HG02938 (cell line): ENCODE data around the gene TMBIM1.

ENCODE experiments used
- ATAC-seq: cut with Tn5 transposase; IDR thresholded peaks from one replicate; pipeline ENCODE4 v1.9.1; 2021; ENCODE audit warnings: mild to moderate bottlenecking, moderate library complexity; ENCODE audit not compliant: unreplicated experiment

TMBIM1 gene, protein sequence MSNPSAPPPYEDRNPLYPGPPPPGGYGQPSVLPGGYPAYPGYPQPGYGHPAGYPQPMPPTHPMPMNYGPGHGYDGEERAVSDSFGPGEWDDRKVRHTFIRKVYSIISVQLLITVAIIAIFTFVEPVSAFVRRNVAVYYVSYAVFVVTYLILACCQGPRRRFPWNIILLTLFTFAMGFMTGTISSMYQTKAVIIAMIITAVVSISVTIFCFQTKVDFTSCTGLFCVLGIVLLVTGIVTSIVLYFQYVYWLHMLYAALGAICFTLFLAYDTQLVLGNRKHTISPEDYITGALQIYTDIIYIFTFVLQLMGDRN

GRCh38 chr2:218292048-218293014 lies at the start of gene TMBIM1:
Gene TMBIM1, minus strand, starts transcription at chr2:218292503. Its CDS starts 10,362 bp downstream, at chr2:218282141.
- ATAC-seq, result peak; percentile 61

- ATAC-seq, result no peak
Observed at GRCh38 chr2:218341381-218341780, 49.1 kb upstream of the TMBIM1 start.

DNA sequence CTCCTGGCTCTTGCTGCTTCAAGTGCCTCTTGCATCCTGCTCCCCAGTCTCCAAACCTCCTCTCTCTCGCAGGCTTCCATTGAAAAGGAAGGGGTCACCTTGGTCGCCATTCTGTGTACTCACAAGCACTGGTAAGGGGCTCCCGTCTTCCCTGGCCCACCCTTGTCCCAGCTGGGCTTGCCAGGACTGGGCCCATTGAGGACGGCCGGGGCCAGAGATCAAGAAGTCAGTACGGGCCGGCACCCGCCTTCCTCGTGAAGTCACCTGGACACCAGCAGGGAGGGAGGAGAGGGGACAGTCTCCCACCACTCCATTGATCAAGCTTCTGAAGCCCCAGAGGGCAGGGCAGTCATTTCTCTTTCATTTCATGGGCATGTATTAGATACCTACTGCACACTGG lies 48.4 kb upstream of the TMBIM1 start:
- no peak for ATAC-seq

- no peak for ATAC-seq
Observed at GRCh38 chr2:218334531-218334930, 42.2 kb upstream of the TMBIM1 start.

GRCh38 chr2:218332920-218333645 lies 40.8 kb upstream of the TMBIM1 start:
- ATAC-seq, result no peak

DNA sequence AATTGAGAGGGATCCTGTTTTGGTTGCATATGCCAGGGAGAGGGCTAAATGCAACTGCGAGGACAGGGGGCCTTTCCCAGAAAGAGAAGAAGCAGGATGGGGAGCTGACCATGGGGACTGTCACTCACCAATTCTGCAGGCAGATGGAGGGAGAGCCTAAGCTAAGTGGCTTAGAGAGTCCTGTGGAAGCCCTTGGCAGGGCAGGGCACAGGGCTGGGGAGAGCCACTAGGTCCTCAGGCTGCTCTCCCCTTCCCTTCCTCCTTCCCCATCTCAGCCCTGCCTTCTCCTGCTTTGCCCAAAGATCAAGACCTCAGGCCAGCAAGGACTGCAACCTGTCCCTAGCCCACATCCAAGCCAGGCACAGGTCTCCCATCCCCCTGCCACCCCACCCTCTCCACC lies 40.0 kb upstream of the TMBIM1 start:
- ATAC-seq, result no peak

GRCh38 chr2:218331745-218332144 lies 39.4 kb upstream of the TMBIM1 start:
- ATAC-seq, result no peak

DNA sequence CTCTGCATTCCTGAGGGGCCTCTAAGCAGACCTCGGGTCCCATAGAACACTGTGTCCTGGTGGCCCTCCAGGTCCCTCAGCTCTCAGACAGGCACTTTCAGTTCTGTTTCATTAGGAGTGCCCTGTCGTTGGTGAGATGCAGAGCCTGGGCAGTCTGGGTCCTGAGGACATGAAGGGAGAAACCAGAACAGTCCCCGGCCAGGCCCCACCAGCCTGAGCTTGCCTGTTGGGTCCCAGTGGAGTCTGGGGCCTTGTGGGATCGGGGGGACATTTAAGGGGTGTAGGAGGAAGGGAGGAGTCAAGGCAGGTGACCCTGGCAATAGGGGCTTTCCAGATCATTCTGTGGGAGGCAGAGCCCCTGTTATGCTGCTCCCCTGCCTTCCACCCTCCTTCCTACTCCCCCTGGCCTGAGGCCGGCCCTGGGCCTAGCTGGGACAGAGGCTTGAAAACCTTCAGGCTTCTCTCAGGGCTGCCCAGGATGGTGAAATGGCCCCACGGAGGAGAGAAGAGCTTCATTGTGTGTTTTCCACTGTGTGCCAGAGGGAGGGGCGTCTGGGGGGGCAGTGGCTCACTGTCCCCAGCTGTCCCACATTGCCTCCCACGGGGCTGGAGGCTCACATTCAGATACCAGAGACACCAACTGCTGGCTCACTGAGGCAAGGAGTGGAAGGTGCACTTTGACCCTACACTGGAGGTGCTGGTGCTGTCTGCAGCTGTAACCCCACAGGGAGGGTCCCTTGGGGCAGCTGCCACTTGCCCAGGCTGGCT lies 37.7 kb upstream of the TMBIM1 start:
- ATAC-seq, result peak; percentile 31

- peak; percentile 30 for ATAC-seq
Observed at GRCh38 chr2:218329027-218329825, 36.9 kb upstream of the TMBIM1 start.

GRCh38 chr2:218328294-218328693 lies 36.0 kb upstream of the TMBIM1 start:
- ATAC-seq, result no peak

DNA sequence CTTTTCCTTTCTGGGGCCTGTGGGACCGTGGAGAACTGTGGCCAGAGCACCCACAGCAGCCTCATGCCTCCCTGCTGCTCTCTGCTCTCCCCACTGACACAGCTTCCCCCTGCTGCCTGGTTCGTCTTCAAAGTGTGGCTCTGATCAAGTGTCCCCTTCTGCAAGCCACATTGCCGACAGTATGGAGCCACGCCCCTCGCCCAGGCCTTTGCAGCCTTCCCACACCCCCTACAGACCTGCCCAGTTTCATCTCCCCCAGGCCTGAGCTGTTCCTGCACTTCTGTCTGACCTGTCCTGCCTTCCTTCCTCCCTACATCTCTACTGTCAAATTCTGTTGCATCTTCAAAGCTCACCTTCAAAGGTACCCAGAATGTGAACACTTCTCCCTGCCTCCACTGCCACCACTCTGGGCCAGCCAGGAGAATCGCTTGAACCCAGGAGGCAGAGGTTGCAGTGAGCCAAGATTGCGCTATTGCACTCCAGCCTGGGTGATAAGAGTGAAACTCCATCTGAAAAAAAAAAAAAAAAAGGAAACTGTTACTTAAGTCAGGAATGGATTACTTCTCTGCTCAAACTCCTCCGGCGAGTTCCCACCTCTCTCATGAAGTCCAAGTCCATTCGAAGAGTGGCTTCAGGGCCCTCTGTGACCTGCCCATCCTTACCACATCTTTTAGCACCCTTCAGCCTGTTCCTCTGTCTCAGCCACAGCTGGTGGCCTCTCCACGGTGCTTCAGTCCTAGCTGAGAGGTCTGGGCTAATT lies 35.3 kb upstream of the TMBIM1 start:
- ATAC-seq, result no peak

DNA sequence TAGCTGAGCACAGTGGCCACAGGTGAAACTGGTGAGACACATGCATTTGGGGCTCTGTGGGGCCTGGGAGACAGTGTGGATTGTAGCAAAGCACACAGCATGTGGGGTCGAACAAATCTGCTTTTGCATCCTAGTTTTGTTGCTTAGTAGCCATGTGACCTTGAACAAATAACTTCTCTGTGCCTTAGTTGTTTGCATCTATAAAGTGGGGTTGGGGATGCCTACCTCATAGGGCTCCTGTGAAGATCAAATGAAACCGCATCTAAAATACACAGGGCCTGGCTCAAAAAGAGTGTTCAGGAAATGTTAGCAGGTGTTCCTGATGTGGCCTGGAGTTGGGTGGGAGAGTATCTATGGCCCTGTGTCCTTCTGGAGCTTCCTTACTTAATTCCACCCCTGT lies 34.0 kb upstream of the TMBIM1 start:
- no peak for ATAC-seq

DNA sequence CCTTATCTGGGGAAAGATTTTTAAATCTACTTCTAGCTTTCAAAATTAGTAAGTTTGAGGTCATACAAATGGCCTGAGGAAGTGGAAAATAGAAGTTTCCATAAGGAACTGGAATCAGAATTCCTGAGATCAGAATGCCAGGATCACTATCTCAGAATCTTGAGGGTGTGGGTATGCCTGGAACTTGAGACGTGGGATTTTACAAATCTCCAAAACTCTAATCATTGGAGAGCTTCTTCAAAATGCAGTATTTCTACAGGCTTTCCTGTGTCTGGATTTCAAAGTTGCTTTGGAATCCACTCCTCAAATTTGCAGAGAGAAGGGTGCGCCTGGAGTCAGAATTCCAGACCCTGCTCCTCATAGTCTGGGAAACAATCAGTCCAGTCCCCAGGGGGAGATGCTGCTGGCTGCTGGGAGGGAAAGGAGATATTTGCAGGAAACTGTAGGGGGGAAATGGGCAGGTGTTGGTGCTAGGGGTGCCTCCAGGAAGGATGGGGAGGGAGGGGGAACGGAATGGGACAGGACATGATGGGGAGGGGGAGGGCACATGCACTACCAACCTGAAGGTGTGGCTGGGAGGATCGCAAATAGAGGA lies 33.4 kb upstream of the TMBIM1 start:
- ATAC-seq, result no peak

GRCh38 chr2:218323526-218324472 lies 31.5 kb upstream of the TMBIM1 start:
- ATAC-seq, result no peak

DNA sequence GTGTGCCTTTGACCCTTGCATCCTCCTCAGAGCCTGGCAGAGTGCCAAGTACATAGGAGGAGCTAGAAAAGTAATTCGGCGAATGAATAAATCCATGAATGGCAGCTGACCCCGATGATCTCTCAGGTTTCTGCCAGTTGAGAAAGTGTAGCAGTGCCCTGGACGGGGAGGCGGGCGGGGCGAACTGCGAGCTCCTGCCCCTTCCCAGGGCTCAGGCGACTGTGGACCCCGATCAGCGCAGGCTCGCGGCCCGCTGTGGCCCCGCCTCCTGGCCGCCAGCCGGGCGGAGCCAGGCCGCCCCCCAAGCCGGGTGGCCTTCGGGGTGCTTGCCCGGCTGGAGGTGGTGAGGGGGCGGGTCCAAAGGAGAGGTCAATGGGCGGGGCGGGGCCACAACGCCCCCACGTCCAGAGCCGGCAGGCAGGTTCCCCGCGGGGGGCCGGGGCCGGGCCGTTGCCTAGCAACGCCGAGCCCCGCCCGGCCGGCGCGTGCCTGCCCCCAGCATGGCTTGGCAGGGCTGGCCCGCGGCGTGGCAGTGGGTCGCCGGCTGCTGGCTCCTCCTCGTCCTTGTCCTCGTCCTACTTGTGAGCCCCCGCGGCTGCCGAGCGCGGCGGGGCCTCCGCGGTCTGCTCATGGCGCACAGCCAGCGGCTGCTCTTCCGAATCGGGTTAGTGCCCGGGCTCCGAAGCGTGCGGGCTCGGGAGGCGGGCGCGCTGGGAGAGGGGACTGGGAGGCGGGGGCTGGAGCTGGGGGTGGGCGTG lies 30.6 kb upstream of the TMBIM1 start:
- ATAC-seq, result peak; percentile 54

- no peak for ATAC-seq
Observed at GRCh38 chr2:218320704-218321336, 28.5 kb upstream of the TMBIM1 start.
